H9 (cell line): ENCODE data around the gene STX3. TPM values are rescaled to one million over a fixed set of nuclear protein-coding genes. Genes with fewer than 3 reads are reported as not detected.

Experiments used
- DNase-seq: peaks from one replicate; pipeline ENCODE4 v3.0.0-alpha.2; 2017
- H2AFZ ChIP-seq: one replicate; pipeline ENCODE4 v1.6.1; 2013; ENCODE audit warnings: mild to moderate bottlenecking, low read length, control low read depth, moderate library complexity
- H2AK5ac ChIP-seq: 2 replicates; pipeline ENCODE4 v1.6.1; 2013; ENCODE audit warnings: low read length, control low read depth, mixed read lengths; ENCODE audit not compliant: insufficient read length
- H2BK120ac ChIP-seq: one replicate; pipeline ENCODE4 v1.6.1; 2013; ENCODE audit warnings: low read depth, mild to moderate bottlenecking, low read length, control low read depth, inconsistent platforms; ENCODE audit not compliant: poor library complexity, severe bottlenecking
- H2BK12ac ChIP-seq: 2 replicates; pipeline ENCODE4 v1.6.1; 2013; ENCODE audit warnings: low read length, control low read depth, mixed read lengths, low read depth; ENCODE audit not compliant: insufficient read length
- H2BK15ac ChIP-seq: 2 replicates; pipeline ENCODE4 v1.6.1; 2013; ENCODE audit warnings: low read depth, low read length, control low read depth
- H2BK20ac ChIP-seq: one replicate; pipeline ENCODE4 v1.6.1; 2013; ENCODE audit warnings: low read depth, mild to moderate bottlenecking, low read length, control low read depth, inconsistent platforms; ENCODE audit not compliant: poor library complexity, severe bottlenecking
- H2BK5ac ChIP-seq: 2 replicates; pipeline ENCODE4 v1.6.1; 2013; ENCODE audit warnings: low read length, control low read depth, mixed read lengths; ENCODE audit not compliant: insufficient read length
- H3K14ac ChIP-seq: 2 replicates; pipeline ENCODE4 v1.6.1; 2013; ENCODE audit warnings: low read length, control low read depth; ENCODE audit not compliant: insufficient read depth
- H3K18ac ChIP-seq: 2 replicates; pipeline ENCODE4 v1.6.1; 2013; ENCODE audit warnings: low read depth, mild to moderate bottlenecking, mixed read lengths, low read length, control low read depth; ENCODE audit not compliant: insufficient read length
- H3K23ac ChIP-seq: 2 replicates; pipeline ENCODE4 v1.6.1; 2013; ENCODE audit warnings: low read length, control low read depth, mixed read lengths, low read depth; ENCODE audit not compliant: insufficient read length
- H3K23me2 ChIP-seq: 2 replicates; pipeline ENCODE4 v1.6.1; 2013; ENCODE audit warnings: low read depth, mild to moderate bottlenecking, mixed read lengths, low read length, control low read depth; ENCODE audit not compliant: insufficient read length, poor library complexity, severe bottlenecking
- H3K27ac ChIP-seq: 2 replicates; pipeline ENCODE4 v1.5.1; 2013; ENCODE audit warnings: low read length, control low read depth, mixed read lengths, low read depth; ENCODE audit not compliant: insufficient read length
- H3K27me3 ChIP-seq: 2 replicates; pipeline ENCODE4 v1.6.1; 2013; ENCODE audit warnings: low read length, control low read depth, inconsistent platforms; ENCODE audit not compliant: insufficient read depth
- H3K4ac ChIP-seq: 2 replicates; pipeline ENCODE4 v1.6.1; 2013; ENCODE audit warnings: low read depth, mild to moderate bottlenecking, control low read depth, inconsistent platforms, low read length, moderate library complexity
- H3K4me1 ChIP-seq: 2 replicates; pipeline ENCODE4 v1.6.1; 2013; ENCODE audit warnings: low read length, control low read depth, inconsistent platforms; ENCODE audit not compliant: insufficient read depth
- H3K4me2 ChIP-seq: 2 replicates; pipeline ENCODE4 v1.6.1; 2013; ENCODE audit warnings: low read length, control low read depth, mixed read lengths; ENCODE audit not compliant: insufficient read length, insufficient read depth
- H3K56ac ChIP-seq: 2 replicates; pipeline ENCODE4 v1.6.1; 2013; ENCODE audit warnings: low read depth, mild to moderate bottlenecking, mixed read lengths, low read length, control low read depth; ENCODE audit not compliant: insufficient read length
- H3K79me1 ChIP-seq: 2 replicates; pipeline ENCODE4 v1.6.1; 2013; ENCODE audit warnings: low read depth, mild to moderate bottlenecking, moderate library complexity, low read length, control low read depth, inconsistent platforms; ENCODE audit not compliant: insufficient read depth, poor library complexity, severe bottlenecking
- H3K79me2 ChIP-seq: 2 replicates; pipeline ENCODE4 v1.6.1; 2013; ENCODE audit warnings: low read length, control low read depth, inconsistent platforms; ENCODE audit not compliant: insufficient read depth
- H3K9ac ChIP-seq: 2 replicates; pipeline ENCODE4 v1.6.1; 2013; ENCODE audit warnings: low read length, control low read depth, mixed read lengths; ENCODE audit not compliant: insufficient read length; ENCODE audit errors: extremely low read depth
- H3K9me3 ChIP-seq: one replicate; pipeline ENCODE4 v1.6.1; 2013; ENCODE audit warnings: low read depth, low read length, inconsistent platforms; ENCODE audit not compliant: control insufficient read depth
- H3T11ph ChIP-seq: one replicate; pipeline ENCODE4 v1.6.1; 2013; ENCODE audit warnings: mild to moderate bottlenecking, low read length, control low read depth, inconsistent platforms
- H4K20me1 ChIP-seq: one replicate; pipeline ENCODE4 v1.6.1; 2013; ENCODE audit not compliant: control insufficient read depth, insufficient read length, insufficient read depth
- H4K5ac ChIP-seq: 2 replicates; pipeline ENCODE4 v1.6.1; 2013; ENCODE audit warnings: low read depth, mild to moderate bottlenecking, mixed read lengths, low read length, control low read depth; ENCODE audit not compliant: insufficient read length
- H4K8ac ChIP-seq: replicated peaks from 2 replicates; pipeline ENCODE4 v1.6.1; 2013; ENCODE audit warnings: low read length, control low read depth, mixed read lengths, low read depth; ENCODE audit not compliant: insufficient read length
- H4K91ac ChIP-seq: 2 replicates; pipeline ENCODE4 v1.6.1; 2013; ENCODE audit warnings: low read depth, mild to moderate bottlenecking, moderate library complexity, mixed read lengths, low read length, control low read depth; ENCODE audit not compliant: insufficient read length
- H3K27ac Mint-ChIP-seq, 3 experiments: 2 replicates in 2 of 3; 3 replicates in 1 of 3; pipeline ENCODE4 v1.8.0; 2020 to 2021; ENCODE audit warnings: mixed read lengths in 3 of 3, mild to moderate bottlenecking in 1 of 3, moderate library complexity in 1 of 3
- H3K27me3 Mint-ChIP-seq: 2 replicates; pipeline ENCODE4 v1.8.0; 2021; ENCODE audit warnings: low read depth, mild to moderate bottlenecking, moderate library complexity, mixed read lengths
- H3K36me3 Mint-ChIP-seq, 3 experiments: 2 replicates in 2 of 3; 3 replicates in 1 of 3; pipeline ENCODE4 v1.8.0; 2020 to 2021; ENCODE audit warnings: low read depth in 3 of 3, mixed read lengths in 3 of 3; ENCODE audit not compliant: insufficient read depth in 1 of 3
- H3K4me1 Mint-ChIP-seq, 2 experiments: 2 replicates each; pipeline ENCODE4 v1.8.0; 2020; ENCODE audit warnings: mixed read lengths in 2 of 2
- H3K4me3 Mint-ChIP-seq, 2 experiments: 2 replicates in 1 of 2; 3 replicates in 1 of 2; pipeline ENCODE4 v1.8.0; 2020 to 2021; ENCODE audit warnings: mild to moderate bottlenecking in 2 of 2, mixed read lengths in 2 of 2, moderate library complexity in 1 of 2
- H3K9me3 Mint-ChIP-seq, 2 experiments: 2 replicates in 1 of 2; 3 replicates in 1 of 2; pipeline ENCODE4 v1.8.0; 2020; ENCODE audit warnings: mild to moderate bottlenecking in 2 of 2, mixed read lengths in 2 of 2, moderate library complexity in 1 of 2
- WGBS: extraction: QIAGEN DNeasy Blood & Tissue Kit; methylation state at CpG from one replicate; pipeline ENCODE4 v1.1.7; 2013; ENCODE audit warnings: missing lambda C conversion rate, low lambda C conversion rate, mixed read lengths; ENCODE audit not compliant: insufficient read length; ENCODE audit errors: extremely low coverage; 5-methylcytosine and 5-hydroxymethylcytosine counted together
- total RNA-seq: library from RNA; stranded (reverse); gene quantifications from 2 replicates; pipeline ENCODE4 v1.2.1, GENCODE V29; 2021
- TF ChIP-seq, protein P1 (sequence below): fragments of 200-600 bp; sonication (generic); conservative IDR thresholded peaks from 3 replicates; pipeline ENCODE4 v1.8.0; 2021; ENCODE audit warnings: antibody characterized with exemption, mild to moderate bottlenecking

The STX3 gene
- total RNA-seq, 1 experiment from 2014 or later = 41.0 TPM

- Histone ChIP-seq H3K4me1 (0 out of 2 replicates have a peak, but pooled peaks cover 4% of the 10 kb centered on the region), H2AFZ (no peak overlapping the region), H2BK20ac (no peak overlapping the region), H2BK120ac (no peak overlapping the region), H4K8ac (no peak overlapping the region), H3K14ac (no peak overlapping the region), H3K4ac (no peak overlapping the region), H3K27me3 (no peaks in the 10 kb centered on the region), H3K4me2 (no peak overlapping the region), H3K27ac (no peak overlapping the region), H3K23ac (no peak overlapping the region), H3K79me1 (peaks cover 17% of the 10 kb centered on the region), H4K5ac (no peak overlapping the region), H3K79me2 (peaks cover 33% of the 10 kb centered on the region; the same call in 1 of the 2 replicates), H3K23me2 (peaks cover 19% of the 10 kb centered on the region), H3K9ac (no peak overlapping the region), H2BK5ac (no peak overlapping the region), H3K56ac (no peak overlapping the region), H2BK15ac (no peak overlapping the region), H2AK5ac (no peak overlapping the region), H4K91ac (no peak overlapping the region), H4K20me1 (no peaks in the 10 kb centered on the region), H2BK12ac (no peak overlapping the region), H3K9me3 (no peaks in the 10 kb centered on the region), H3T11ph (no peak overlapping the region), H3K18ac (no peak overlapping the region)
- no peaks in the 10 kb centered on the region; a peak in 1 of 5 replicates for H3K9me3 Mint-ChIP-seq
- no peak overlapping the region for H3K27ac Mint-ChIP-seq
- peaks cover 5 to 13% (median 7%) of the 10 kb centered on the region in 3 experiments; a peak in 6 of 7 replicates for H3K36me3 Mint-ChIP-seq
- WGBS = no CpG with 5 or more reads among the region's 4 CpGs
- peaks cover 35 to 39% of the 10 kb centered on the region in 2 experiments for H3K4me1 Mint-ChIP-seq
- TF ChIP-seq, protein P1, sequence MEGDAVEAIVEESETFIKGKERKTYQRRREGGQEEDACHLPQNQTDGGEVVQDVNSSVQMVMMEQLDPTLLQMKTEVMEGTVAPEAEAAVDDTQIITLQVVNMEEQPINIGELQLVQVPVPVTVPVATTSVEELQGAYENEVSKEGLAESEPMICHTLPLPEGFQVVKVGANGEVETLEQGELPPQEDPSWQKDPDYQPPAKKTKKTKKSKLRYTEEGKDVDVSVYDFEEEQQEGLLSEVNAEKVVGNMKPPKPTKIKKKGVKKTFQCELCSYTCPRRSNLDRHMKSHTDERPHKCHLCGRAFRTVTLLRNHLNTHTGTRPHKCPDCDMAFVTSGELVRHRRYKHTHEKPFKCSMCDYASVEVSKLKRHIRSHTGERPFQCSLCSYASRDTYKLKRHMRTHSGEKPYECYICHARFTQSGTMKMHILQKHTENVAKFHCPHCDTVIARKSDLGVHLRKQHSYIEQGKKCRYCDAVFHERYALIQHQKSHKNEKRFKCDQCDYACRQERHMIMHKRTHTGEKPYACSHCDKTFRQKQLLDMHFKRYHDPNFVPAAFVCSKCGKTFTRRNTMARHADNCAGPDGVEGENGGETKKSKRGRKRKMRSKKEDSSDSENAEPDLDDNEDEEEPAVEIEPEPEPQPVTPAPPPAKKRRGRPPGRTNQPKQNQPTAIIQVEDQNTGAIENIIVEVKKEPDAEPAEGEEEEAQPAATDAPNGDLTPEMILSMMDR = no peak
- peaks cover 6% of the 10 kb centered on the region for H3K27me3 Mint-ChIP-seq
- no peak for DNase-seq
- no peak overlapping the region for H3K4me3 Mint-ChIP-seq
These were observed 3.3 kb downstream of the STX3 start for GRCh38 chr11:59758401-59759037.
